GM19397 (cell line): Measurements from ENCODE around the gene MALT1.

ENCODE experiments used
- ATAC-seq: cut with Tn5 transposase; IDR thresholded peaks from one replicate; pipeline ENCODE4 v1.9.1; 2021; ENCODE audit warnings: mild to moderate bottlenecking, moderate library complexity; ENCODE audit not compliant: unreplicated experiment

Gene MALT1

DNA sequence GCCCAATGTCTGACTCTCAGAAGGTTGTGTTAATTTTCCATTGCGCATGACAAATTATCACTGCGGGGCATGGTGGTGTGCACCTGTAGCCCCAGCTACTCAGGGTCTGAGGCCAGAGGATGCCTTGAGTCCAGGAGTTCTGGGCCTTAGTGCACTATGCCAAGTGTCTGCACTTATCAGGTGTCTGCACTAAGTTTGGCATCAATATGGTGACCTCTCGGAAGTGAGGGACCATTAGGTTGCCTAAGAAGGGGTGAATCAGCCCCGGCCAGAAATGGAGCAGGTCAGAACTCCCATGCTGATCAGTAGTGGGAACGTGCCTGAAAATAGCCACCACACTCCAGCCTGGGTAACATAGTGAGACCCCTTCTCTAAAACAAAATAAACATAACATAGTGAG, 131.7 kb downstream of the MALT1 start:
- no peak for ATAC-seq

DNA sequence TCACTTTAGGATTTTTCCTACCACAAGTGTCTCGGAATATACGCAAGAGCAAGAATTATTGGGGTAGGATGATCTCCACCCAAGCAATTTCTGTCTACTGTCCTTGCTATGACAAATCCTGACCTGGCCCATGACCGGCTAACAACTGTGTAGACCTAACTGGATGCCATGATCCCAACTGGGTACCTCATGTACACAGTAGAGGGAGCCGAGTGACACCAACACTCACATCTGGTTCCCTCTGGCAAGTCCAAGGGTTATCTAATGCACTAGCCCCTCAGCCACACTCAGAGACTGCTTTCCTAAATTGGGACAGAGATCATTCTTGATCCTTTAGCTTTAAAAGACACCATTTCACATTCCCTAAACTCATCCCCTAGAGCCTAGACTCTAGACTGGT, 132.7 kb downstream of the MALT1 start:
- no peak for ATAC-seq
